ENCODE measurements around the gene SLC6A11.

DNA sequence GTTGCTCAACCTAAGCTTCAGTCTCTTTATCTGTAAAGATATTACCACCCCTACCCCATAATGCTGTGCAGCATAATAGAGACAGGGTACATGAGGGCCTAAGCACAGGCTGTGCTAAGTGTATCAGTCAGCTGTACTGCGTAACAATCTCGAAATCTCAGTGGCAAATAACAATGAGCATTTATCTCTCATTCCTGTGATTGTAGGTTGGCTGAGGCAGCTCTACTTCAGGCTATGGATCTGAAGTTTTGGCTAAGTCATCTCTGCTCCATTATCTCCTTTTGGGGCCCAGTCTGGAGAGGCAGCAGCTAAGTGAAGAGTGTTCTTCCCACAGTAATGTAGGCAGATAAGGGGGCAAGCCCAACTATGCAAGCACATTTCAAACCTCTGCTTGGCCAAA is 7.1 kb upstream of the SLC6A11 start:
- TF ChIP-seq, protein P1, sequence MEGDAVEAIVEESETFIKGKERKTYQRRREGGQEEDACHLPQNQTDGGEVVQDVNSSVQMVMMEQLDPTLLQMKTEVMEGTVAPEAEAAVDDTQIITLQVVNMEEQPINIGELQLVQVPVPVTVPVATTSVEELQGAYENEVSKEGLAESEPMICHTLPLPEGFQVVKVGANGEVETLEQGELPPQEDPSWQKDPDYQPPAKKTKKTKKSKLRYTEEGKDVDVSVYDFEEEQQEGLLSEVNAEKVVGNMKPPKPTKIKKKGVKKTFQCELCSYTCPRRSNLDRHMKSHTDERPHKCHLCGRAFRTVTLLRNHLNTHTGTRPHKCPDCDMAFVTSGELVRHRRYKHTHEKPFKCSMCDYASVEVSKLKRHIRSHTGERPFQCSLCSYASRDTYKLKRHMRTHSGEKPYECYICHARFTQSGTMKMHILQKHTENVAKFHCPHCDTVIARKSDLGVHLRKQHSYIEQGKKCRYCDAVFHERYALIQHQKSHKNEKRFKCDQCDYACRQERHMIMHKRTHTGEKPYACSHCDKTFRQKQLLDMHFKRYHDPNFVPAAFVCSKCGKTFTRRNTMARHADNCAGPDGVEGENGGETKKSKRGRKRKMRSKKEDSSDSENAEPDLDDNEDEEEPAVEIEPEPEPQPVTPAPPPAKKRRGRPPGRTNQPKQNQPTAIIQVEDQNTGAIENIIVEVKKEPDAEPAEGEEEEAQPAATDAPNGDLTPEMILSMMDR (IDR thresholded peaks at IDR 0.05) = no peak
- TF ChIP-seq POLR2A (IDR thresholded peaks at IDR 0.05) = no peak

Data from esophagus squamous epithelium (tissue), 4 donors.